SK-N-SH treated with all-trans-retinoic acid at 6 μM for 48 hours (cell line): ENCODE data around the gene NUP133.

Source experiments
- CREB5 ChIP-seq: fragments of 250-450 bp; sonication (Bioruptor Pico); IDR thresholded peaks from 2 replicates; pipeline ENCODE4 v1.5.1; 2020; ENCODE audit warnings: low read depth, mild to moderate bottlenecking, moderate library complexity
- CSDC2 ChIP-seq: fragments of 250-450 bp; sonication (Bioruptor Pico); IDR thresholded peaks from 2 replicates; pipeline ENCODE4 v1.5.0; 2020; ENCODE audit warnings: mild to moderate bottlenecking, moderate library complexity
- RARB ChIP-seq: fragments of 250-450 bp; sonication (Bioruptor Pico); IDR thresholded peaks from 2 replicates; pipeline ENCODE4 v1.8.0; 2021; ENCODE audit warnings: mild to moderate bottlenecking, moderate library complexity
- TF ChIP-seq, protein P1 (sequence below): fragments of 250-450 bp; sonication (Bioruptor Pico); IDR thresholded peaks from 2 replicates; pipeline ENCODE4 v1.8.0; 2020; ENCODE audit warnings: mild to moderate bottlenecking, moderate library complexity, borderline replicate concordance

DNA sequence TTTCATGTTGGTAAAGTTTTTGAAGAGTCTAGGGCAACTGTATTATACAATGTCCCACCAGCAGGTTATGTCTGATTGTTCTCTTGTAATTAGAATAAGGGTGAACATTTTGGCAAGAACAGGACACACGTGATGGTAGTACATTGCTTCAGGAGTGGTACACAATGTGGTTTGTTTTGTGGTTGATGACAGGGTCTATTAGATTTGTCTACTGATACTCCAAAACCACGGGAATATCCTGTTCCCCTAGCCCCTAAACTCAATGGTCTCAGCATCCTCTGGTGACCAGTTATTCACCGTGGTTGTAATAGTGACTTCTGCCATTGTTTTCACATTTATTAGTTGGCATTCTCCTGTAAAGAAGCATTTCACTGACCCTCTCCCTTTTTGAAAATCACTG, 52.1 kb downstream of the NUP133 start:
- TF ChIP-seq CSDC2, result no peak
- TF ChIP-seq, protein P1, sequence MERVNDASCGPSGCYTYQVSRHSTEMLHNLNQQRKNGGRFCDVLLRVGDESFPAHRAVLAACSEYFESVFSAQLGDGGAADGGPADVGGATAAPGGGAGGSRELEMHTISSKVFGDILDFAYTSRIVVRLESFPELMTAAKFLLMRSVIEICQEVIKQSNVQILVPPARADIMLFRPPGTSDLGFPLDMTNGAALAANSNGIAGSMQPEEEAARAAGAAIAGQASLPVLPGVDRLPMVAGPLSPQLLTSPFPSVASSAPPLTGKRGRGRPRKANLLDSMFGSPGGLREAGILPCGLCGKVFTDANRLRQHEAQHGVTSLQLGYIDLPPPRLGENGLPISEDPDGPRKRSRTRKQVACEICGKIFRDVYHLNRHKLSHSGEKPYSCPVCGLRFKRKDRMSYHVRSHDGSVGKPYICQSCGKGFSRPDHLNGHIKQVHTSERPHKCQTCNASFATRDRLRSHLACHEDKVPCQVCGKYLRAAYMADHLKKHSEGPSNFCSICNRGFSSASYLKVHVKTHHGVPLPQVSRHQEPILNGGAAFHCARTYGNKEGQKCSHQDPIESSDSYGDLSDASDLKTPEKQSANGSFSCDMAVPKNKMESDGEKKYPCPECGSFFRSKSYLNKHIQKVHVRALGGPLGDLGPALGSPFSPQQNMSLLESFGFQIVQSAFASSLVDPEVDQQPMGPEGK, result no peak
- no peak for TF ChIP-seq RARB
- TF ChIP-seq CREB5 (CRISPR knock-in tag), result no peak
